Adipose tissue (tissue), 3 donors: ENCODE results near the gene OLA1. TPM values are rescaled to one million over a fixed set of nuclear protein-coding genes. Genes with fewer than 3 reads are reported as not detected.

ENCODE experiments used
- H3K27ac ChIP-seq: one replicate; pipeline ENCODE4 v1.5.1; 2013; ENCODE audit warnings: low read depth, low read length
- WGBS, 3 donors: extraction: QIAGEN DNeasy Blood & Tissue Kit; methylation state at CpG; one replicate each; pipeline ENCODE4 v1.1.7; 2013; 5-methylcytosine and 5-hydroxymethylcytosine counted together
- polyA plus RNA-seq, 3 donors: library from polyadenylated mRNA; stranded (reverse); fragments of 200-250 nt; gene quantifications; one replicate each; pipeline ENCODE4 v1.2.3, GENCODE V29; 2013
- donor health status: healthy with polysubstance abuse.
- donor health status: Bipolar disorder and iron deficiency.
- donor health status: healthy.

Gene OLA1
- polyA plus RNA-seq, 3 donors = 52.5 to 57.4 (median 54.3) TPM

DNA sequence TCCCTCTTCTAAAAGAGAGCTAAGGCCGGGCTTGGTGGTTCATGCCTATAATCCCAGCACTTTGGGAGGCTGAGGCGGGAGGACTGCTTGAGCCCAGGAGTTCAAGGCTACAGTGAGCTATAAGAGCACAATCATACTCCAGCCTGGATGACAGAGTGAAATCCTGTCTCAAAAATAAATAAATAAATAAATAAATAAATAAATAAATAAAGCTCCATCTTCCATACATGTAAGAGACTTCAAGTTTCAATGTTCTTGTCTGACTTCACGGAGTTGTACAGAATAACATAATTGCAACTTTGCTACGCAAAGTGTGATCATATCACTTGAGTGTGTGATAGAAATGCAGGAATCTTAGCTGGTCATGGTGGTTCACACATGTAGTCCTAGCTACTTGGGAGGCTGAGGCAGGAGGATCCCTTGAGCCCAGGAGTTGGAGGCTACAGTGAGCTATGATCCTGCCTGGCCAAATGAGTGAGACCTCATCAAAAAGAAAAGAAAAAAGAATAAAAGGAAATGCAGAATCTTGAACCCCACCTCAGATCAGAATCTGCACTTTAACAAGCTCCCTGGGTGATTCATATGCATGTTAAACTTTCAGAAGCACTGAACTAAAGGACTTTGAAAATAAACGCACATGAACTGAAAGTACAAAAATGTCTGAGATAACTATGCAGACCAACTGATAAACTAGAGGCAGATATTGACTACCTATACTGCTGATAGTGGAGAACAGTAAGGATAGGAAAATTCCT is 159.4 kb downstream of the OLA1 start:
- WGBS, 3 donors = 85 to 97% (median 96%) methylated on average over 5 of the region's 5 CpGs
- H3K27ac ChIP-seq = no peak overlapping the region

DNA sequence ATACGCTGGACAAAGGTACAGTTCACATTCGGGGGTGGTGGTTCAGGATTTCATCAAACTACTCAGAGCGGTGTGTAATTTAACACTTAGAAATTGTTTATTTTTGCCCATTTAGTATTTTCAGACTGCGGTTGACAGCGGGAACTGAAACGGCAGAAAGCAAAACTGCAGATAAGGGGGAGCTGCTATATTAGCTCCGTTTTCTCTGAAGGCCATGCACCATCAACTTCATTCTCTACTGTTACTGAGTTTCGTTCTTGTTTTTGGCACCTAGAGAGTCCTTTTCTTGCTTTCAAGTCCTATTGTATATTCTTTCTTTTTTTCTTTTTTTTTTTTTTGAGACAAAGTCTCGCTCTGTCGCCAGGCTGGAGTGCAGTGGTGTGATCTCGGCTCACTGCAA is 161.6 kb downstream of the OLA1 start:
- WGBS, 3 donors = 97 to 99% (median 98%) methylated on average over 11 of the region's 11 CpGs
- H3K27ac ChIP-seq = no peak overlapping the region

DNA sequence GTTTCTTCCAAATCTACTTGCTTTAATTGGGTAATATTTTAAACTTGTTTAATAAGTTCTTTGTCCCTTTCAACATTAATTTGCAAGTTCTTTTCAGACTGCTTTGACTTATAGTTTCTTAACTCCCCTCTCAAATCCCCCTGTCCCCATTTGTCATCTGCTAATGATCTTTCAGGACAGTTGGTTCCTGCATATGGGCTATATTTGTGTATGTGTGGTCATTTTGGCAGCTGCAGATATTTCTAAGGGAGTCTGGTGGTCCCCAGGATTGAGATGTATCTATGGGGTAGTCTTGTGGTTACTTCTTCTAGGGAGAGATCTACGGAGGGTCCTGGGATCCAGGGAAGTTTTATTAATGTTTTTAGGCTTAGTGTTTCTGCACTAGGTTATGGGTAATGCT is 162.6 kb downstream of the OLA1 start:
- WGBS, 3 donors = 89 to 98% (median 95%) methylated on average over 1 of the region's 1 CpG
- H3K27ac ChIP-seq = no peak overlapping the region

DNA sequence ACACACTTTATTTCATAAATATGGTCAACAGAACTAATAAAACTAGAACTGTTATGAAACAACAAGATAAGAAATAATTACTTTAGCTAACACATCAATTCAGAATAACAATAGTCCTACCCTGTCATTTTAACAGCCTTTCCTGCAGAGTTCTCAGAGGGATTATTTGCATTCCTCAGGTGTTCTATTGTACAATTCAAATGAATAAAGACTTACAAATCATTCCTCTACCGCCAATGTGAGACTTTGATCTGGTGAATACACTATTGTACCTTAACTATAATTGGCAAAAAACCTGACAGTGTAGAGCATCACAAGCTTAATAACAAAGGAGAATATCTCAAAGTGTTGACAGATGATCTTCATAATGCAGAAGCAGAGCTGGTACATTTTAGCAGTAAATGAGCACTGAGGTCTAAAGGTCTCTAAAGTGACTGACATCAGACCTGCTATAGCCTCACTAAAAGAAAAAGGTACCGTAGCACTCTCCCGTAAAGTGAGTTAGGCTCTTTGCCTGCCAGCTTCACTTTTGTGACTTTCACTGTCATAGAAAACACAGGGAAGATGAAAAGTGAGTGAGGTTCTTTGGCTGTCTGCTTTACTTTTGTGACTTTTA is 164.4 kb downstream of the OLA1 start:
- 74 to 95% (median 88%) methylated on average over 3 of the region's 3 CpGs for WGBS, 3 donors
- H3K27ac ChIP-seq = no peak overlapping the region

DNA sequence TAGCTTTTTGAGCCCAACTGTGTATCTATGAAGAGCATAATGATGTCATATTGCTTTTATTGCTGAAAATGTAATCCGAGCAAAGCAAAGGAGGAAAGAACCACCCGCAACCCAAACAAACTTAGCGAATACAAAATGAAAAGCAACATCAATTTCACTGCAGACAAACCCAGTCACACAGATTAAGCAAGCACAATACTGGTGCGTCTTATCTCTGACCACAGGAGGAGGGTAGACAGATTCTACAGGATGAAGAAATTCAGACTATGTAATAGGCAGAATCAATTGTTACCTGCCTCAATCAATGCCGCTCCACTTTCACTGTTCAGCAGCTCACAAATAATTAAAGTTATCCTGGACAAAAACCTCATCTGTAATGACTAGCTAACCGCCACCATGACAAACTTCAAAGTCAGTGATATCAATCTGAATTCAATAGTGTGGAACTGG is 167.6 kb downstream of the OLA1 start:
- WGBS, 3 donors = 90 to 93% (median 93%) methylated on average over 6 of the region's 6 CpGs

DNA sequence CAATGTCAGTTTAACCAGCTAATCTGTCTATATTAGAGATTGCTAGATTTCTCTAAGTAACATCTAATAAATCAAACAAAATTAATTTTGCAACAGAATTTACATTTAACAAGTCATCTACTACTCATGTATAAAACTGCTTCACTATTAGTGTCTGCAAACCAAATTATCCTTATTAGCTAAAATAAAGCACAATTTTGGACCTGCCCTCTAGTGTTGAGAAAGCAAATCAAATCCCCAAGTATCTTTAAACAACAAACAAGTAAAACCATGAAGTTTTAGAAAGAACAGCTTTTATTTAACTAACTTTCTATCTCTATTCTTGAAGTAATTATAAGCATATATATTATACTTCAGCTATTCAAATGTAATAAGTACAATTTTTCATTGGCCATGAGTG is 170.1 kb downstream of the OLA1 start:
- H3K27ac ChIP-seq = no peak overlapping the region

More for the DNA sequence above, 167.6 kb downstream of the OLA1 start:
- no peak overlapping the region for H3K27ac ChIP-seq

DNA sequence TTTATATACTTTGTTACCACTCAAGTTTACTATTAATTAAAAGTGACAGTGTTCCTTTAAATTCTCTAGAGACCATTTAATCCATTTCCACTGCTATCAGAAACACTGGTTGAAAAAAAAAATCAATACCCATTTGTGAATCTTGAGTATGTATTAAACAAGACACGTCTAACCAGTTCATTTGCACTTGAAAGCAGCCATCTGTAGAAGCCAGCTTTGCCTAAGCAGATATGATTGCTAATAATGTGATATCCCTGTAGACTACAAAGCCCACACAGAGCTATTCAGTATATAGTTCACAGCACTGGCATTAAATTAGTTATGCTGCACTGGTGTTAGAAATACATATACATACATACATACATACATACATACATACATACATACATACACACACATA is 171.4 kb downstream of the OLA1 start:
- 28 to 89% (median 88%) methylated on average over 1 of the region's 1 CpG for WGBS, 3 donors
- no peak overlapping the region for H3K27ac ChIP-seq

DNA sequence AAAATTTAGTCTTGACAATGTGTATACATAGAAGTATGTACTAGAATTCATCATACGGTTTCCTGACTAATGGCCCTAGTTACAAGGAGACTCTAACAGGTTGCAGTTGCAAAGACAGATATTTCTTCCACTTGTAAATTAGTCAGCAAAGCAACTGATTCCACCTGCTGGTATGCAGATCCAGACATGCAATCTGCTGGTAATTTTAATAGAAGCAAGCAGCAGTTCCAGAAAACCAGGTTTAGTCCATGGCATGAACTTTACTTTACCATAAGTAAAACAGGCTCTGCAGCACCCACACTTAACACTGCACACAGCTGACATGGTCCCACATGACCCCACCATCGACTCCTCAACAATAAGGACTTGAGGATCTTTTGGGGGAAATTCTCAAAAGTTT is 172.3 kb downstream of the OLA1 start:
- no peak overlapping the region for H3K27ac ChIP-seq
- whole genome bisulfite sequencing, 3 donors = 77 to 83% (median 78%) methylated on average over 2 of the region's 2 CpGs

DNA sequence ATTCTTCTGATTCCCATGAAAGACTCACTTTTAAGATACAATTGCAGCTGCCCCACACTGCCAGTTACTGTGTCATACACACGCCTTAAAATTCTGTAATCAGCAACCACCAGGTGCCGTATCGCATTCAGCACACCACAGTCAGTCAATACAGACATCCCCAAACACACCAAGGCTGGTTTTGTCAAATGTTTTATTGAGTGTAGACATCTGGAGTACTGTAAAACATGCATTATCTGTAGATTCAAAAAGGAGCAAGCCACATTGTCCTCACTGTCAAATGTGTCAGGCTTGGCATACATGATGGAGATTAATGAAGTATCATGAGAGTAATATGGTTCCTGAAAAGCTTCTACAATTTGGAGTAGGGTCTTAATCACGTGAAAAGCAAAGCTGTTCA is 173.5 kb downstream of the OLA1 start:
- no peak overlapping the region for H3K27ac ChIP-seq
- 90 to 98% (median 97%) methylated on average over 4 of the region's 4 CpGs for WGBS, 3 donors

DNA sequence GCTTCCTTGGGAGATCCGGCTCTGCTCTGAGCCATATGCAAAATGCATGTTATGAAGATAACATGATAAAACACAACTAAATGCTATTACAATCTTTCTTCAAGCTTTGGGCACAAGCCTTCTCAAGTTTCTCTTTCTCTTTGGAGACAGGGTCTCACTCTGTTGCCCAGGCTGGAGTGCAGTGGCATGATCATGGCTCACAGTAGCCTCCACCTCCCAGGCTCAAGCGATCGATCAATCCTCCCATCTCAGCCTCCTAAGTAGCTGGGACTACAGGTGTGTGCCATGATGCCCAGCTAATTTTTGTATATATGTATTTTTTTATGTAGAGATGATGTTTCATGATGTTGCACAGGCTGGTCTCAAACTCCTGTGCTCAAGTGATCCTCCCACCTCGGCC is 175.5 kb downstream of the OLA1 start:
- no peak overlapping the region for H3K27ac ChIP-seq
- 96 to 100% (median 99%) methylated on average over 4 of the region's 4 CpGs for WGBS, 3 donors

DNA sequence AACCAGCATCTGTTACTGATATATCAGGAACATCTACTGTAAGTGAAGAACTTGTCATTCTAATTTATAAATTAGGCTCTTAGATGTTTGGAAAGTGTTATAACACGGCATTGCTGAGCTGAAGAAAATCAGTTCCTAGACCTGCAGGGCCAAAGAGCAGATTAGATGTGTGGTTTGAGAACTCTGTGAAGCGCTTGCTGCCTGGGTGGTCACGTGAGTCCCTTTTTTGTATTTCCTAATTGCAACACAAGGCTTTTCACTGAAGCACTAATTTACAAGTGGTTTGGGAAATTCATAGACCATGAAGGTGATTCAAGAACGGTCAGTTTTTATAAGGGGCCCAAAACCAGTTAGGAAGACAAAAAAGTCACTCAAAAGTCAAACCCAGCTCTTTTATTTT is 176.3 kb downstream of the OLA1 start:
- H3K27ac ChIP-seq = no peak overlapping the region
- 58 to 90% (median 62%) methylated on average over 4 of the region's 4 CpGs for WGBS, 3 donors

DNA sequence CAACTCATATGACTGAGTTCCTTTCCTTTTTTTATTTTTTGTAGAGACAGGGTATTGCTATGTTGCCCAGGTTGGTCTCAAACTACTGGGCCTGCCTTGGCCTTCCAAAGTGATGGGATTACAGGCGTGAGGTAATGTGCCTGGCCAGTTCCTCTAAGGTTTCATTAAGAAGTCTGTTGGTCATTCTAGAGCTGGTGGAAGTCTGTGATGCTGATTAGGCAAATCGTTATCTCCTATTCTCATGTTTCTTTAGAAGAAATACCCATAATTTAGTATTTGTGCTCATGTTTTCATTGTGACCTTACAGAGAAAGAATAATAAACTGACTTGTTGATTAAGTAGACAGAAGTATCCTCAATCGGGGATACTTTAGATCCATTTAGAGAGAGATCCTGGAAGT is 177.0 kb downstream of the OLA1 start:
- H3K27ac ChIP-seq = no peak overlapping the region
- 91 to 96% (median 93%) methylated on average over 3 of the region's 3 CpGs for WGBS, 3 donors

DNA sequence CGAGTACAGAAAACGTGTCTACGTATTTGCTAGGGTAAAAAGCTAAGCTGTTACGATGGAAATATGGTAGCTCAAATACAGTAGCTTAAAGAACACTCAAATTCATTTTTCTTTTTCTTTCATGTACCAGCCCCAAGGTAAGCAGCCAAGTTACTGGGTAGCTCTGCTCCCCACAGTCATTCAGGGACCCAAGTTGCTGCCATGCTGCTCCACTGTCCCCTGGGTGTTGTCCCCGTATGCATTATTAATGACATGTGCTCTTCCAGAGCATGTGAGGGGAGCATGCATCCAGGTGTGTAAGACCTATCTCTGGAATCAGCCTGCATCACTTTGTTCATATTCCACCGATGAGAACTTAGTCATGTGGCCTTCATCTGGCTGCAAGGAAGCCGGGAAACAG is 178.1 kb downstream of the OLA1 start:
- 92 to 97% (median 94%) methylated on average over 7 of the region's 7 CpGs for WGBS, 3 donors
- no peak overlapping the region for H3K27ac ChIP-seq

DNA sequence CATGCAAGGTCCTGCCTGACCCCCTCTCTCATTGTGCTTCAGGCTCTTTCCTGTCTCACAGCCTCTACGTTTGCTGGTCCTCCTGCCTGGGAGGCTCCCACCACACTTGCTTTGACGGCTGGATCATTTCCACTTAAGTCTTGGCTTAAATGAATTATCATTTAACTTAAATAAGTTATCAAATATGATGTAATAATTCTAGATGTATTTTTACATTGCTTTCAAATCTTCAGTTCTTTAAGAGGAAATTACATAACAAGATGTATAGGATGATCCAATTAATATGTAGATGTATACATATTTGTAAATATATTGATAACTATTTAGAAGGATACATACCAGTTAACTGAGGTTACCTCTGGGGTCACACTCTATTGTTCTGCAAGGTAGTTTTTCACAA is 180.5 kb downstream of the OLA1 start:
- no peak overlapping the region for H3K27ac ChIP-seq
- 72 to 79% (median 78%) methylated on average over 2 of the region's 2 CpGs for WGBS, 3 donors

DNA sequence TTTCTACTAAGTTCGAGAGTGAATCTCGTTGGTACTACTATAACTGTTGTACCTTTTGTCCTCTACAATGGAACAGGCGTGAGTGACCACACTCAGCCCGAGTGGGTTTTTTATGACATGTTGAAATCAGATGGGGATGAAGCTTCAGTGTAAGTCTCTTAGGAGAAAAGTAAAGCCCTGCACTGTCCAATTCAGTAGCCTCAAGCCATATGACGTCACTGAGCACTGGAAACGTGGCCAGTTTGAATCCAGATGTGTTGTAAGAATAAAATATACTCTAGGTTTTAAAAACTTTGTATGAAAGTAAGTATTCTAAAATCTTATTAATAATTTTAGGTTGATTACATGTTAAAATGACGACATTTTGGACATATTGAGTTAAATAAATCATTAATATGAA is 181.5 kb downstream of the OLA1 start:
- no peak overlapping the region for H3K27ac ChIP-seq
- WGBS, 3 donors = 78 to 90% (median 80%) methylated on average over 7 of the region's 7 CpGs

DNA sequence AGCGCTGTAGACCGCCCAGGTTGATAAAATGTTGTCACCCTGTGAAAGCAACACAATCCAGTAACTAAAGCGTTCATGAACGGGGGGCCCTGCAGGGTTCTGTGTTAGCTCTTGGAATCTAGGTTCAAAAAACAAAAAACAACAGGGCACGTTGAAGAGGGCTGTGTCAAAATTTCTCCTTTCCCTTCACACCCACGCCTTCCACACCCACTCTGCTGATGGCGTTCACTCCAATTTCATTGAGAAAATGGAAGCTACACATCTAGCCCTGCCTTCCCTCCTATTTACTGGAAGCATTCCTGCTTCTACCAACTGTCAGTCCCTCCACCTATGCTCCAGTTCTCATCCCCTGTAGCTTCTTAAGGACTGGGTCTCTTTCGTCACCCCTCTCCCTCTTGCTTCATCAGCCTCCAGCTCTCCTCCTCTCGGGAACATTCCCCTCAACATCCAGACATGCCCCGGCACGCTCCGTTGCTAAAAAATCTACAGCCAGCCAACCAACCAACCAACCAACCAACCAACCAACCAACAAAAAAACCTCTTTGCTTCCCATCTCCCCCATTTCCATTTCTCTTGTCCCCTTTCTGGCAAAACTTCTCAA is 184.7 kb downstream of the OLA1 start:
- H3K27ac ChIP-seq = no peak overlapping the region
- WGBS, 3 donors = 85 to 87% (median 85%) methylated on average over 12 of the region's 12 CpGs

DNA sequence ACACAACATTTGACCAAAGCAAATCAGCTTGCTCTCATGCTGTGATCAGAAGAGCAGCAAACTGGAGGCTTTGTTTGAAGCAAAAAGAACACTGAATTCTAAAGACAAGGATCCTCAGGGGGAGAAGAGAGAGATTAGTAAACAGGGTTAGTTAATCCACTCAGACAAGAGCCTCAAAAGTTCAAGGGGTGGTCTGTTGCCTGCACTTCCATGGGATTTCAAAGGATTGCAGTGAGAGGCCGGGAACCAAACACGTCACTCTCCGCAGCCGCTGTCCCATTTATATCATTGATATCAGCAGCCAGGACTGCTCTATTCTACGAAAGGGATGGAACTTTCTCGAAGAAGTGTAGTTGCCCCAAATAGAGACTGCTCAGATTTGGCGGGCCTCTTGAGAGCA is 185.4 kb downstream of the OLA1 start:
- WGBS, 3 donors = 63 to 75% (median 64%) methylated on average over 7 of the region's 7 CpGs
- H3K27ac ChIP-seq = no peak overlapping the region

DNA sequence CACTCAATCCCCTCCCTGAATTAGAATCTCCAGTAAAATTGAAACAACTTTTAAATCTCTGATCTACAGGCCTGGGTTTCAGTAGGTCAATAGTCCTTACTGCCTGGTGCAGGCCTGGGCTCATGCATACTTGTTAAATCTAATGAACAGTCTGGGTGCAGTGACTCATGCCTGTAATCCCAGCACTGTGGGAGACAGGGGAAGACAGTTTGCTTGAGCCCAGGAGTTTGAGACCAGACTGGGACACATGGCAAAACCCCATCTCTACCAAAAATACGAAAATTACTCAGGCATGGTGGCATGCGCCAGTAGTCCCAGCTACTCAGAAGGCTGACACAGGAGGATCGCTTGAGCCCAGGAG is 188.5 kb downstream of the OLA1 start:
- no peak overlapping the region for H3K27ac ChIP-seq
- WGBS, 3 donors = 96 to 100% (median 98%) methylated on average over 3 of the region's 3 CpGs

DNA sequence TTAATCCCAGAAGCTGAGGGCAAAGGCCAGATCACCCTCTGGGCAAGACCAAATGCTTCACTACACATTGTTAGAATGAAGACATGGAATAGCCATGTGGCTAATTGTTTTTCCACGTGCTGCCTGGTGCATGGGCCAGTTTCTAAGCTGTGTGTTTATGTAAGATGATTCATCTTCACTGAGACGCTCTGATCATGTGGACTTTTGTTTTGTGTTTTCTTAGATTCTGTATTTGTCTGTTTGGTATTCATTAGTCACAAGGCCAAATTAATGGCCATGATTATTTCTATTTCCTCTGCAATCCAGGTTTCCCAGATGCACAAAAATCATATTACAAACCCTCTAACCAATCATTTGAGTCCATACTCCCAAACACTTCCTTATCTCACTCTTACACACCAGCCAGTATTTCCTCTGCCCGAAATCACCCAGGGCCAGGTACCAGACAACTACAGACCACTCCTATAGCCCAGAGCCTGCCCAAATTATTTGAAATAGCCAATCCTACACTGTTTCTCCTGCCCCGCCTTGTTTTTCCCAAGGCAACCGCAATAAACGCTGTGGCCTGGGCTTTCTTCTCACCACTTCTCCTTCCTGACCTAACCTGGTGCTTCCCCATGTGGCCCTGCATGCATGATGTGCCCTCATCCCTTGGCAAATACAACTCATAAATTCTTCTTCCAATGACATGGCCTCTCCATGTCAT is 189.0 kb downstream of the OLA1 start:
- no peak overlapping the region for H3K27ac ChIP-seq
- 47 to 84% (median 53%) methylated on average over 6 of the region's 6 CpGs for WGBS, 3 donors
